Raji (cell line): ENCODE data around the gene SAMD4A.

Source experiments
- POLR2A ChIP-seq: IDR thresholded peaks from 2 replicates; pipeline ENCODE4 v1.6.1; 2011; ENCODE audit warnings: low read depth, low read length, control low read depth; ENCODE audit not compliant: insufficient read depth

Gene SAMD4A

DNA sequence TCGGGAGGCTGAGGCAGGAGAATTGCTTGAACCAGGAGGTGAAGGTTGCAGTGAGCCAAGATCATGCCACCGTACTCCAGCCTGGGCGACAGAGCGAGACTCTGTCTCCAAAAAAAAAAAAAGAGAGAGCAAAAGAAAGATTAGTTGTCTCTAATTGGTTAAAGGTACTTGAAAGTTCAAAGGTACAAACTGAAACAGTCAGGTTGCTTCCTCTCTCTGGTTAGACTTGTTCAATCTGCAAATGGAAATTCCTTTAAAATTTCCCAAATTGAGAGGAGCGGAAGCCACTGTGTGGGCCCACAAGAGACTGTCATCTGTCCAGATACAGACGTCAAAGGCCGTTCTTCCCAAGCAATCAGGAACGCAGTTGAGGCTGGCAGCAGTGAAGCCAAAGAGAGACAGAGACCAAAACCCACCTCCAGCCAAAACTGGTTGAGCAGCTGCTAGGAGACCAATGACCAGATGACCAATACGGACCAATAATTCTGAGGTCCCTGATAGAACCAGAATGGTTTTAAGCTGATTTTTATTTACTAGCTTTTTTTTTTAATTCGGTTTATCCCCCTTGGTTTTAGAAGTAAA, 272.1 kb downstream of the SAMD4A start:
- no peak for TF ChIP-seq POLR2A

DNA sequence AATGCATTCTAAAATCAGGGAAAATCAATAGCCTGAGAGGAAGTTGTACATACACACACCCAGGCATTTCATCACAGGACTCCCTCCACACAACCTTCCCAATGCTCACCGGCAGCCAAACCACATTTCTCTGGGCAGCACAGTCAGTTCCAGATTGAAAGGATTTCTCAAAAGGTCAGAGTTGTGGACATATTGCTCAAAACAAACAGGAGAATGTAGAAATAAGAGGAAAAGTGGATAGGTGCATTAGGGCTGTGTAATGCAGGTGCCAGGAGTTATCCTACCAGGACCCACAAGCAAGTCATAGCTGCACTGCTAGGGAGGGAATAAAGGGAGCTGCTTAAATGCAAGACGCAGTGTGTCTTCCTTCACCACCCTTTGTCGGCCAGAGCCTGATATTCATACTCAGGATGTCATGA, 272.8 kb downstream of the SAMD4A start:
- no peak for TF ChIP-seq POLR2A

DNA sequence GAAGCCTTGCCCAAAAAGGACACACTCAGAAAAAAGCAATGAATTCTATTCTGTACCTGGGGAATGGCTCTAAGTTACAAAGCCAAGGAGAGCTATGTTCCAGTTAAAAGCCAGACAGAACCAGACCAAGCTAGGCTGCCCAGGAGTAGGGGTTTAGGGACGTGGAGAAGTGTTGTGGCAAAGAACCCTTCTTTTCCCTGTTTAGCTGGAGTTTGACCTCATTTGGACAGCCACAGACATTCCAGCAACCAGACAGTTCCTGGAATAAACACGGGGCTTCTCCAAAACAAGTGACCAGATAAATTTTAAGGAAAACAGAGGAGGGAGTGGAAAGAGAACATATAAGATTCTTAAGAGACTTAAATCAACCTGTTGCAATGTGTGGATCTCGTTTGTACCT, 273.4 kb downstream of the SAMD4A start:
- TF ChIP-seq POLR2A = no peak

DNA sequence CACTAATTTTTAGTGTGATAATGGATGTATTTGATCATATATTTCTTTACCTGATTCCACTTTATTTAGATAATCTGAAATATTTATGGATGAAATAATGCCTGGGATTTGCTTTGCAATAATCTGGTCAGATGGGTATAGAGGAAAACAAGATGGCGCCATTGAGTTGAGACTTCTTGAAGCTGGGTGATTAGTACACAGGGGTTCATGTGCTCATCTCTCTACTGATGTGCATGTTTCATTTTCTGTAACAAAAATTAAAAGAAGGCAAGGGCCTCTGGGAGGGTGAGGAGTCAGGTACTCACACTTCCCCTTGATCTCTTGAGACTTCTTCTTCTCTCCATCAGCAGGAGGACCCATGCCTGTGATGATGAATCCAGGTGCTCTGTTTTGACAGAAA, 273.9 kb downstream of the SAMD4A start:
- no peak for TF ChIP-seq POLR2A
